ENCODE measurements around the gene SPTLC2. TPM values are rescaled to one million over a fixed set of nuclear protein-coding genes. Genes with fewer than 3 reads are reported as not detected.
A peak's percentile ranks its signal among the peaks of the same experiment; 100 is the strongest.

SPTLC2 gene
- total and polyA plus RNA-seq, 7 donors: 2.4 to 9.0 (median 5.8) TPM

DNA sequence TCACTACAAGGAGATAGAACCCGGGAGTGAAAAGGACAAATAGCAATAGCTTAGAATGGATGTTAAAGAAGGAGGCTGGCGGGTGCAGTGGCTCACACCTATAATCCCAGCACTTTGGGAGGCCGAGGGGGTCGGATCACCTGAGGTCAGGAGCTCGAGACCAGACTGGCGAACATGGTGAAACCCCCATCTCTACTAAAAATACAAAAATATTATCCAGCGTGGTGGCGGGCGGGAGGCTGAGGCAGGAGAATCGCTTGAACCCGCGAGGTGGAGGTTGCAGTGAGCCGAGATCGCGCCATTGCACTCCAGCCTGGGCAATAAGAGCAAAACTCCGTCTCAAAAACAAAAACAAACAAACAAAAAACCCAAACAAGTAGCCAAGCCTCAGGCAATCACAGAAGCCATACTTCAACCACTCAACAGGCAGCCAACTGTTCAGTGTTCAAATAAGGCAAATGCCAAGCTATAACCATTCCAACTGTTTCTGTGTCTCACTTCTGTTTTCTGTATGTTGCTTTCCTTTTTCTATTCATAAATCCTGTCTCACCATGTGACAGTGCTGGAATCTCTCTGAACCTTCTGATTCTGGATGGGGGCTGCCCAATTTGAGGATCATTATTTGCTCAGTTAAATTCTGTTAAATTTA lies 3.9 kb upstream of the SPTLC2 start:
- Histone ChIP-seq H3K4me3 (no peak overlapping the region), H3K4me1 (peaks cover 5% of the 10 kb centered on the region), H3K9me3 (no peaks in the 10 kb centered on the region), H3K27ac (no peak overlapping the region), H3K27me3 (ENCODE audit: insufficient read depth in 3 of 3, low read length in 2 of 3) (no peaks in the 10 kb centered on the region), H3K36me3 (ENCODE audit: insufficient read depth in 1 of 2, low read depth in 1 of 2) (no peaks in the 10 kb centered on the region)
- intact Hi-C loops (cut with DNase I): no loop called here
- 89 to 92% (median 91%) methylated on average over 16 of the region's 16 CpGs for whole genome bisulfite sequencing, 3 donors
- ATAC-seq (no peak), DNase-seq (no peak)
- TF ChIP-seq, protein P1, sequence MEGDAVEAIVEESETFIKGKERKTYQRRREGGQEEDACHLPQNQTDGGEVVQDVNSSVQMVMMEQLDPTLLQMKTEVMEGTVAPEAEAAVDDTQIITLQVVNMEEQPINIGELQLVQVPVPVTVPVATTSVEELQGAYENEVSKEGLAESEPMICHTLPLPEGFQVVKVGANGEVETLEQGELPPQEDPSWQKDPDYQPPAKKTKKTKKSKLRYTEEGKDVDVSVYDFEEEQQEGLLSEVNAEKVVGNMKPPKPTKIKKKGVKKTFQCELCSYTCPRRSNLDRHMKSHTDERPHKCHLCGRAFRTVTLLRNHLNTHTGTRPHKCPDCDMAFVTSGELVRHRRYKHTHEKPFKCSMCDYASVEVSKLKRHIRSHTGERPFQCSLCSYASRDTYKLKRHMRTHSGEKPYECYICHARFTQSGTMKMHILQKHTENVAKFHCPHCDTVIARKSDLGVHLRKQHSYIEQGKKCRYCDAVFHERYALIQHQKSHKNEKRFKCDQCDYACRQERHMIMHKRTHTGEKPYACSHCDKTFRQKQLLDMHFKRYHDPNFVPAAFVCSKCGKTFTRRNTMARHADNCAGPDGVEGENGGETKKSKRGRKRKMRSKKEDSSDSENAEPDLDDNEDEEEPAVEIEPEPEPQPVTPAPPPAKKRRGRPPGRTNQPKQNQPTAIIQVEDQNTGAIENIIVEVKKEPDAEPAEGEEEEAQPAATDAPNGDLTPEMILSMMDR (IDR thresholded peaks at IDR 0.05): no peak

DNA sequence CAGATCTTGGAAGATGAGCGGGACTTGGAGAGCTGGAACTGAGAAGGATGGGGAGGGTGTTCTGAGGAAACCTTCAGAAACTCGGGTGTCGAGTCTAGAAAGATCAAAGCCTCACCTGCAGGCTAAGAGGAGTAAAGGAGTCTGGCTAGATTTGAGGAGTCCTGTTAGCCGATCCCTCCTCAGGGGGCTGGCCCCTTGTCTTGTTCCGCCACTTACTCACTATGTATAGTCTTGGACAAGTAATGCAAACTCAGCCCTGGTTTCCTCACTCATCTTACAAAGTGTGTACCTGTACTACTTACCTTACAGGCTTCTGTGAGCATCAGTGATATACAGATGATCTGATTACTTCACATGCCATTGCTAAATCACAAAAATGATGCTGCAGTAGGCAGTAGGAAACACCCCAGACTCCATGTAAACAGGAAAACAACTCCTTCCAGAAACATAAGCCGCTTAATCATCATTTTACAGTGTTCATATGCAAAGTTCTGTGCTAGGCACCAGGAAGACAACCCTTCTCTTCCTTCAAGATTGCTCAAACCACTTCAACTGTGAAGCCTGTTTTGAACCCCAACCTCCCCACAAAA lies 2.0 kb upstream of the SPTLC2 start:
- Histone ChIP-seq H3K4me1 (peaks cover 9% of the 10 kb centered on the region), H3K36me3 (ENCODE audit: insufficient read depth in 1 of 2, low read depth in 1 of 2) (no peaks in the 10 kb centered on the region), H3K27me3 (ENCODE audit: insufficient read depth in 3 of 3, low read length in 2 of 3) (no peaks in the 10 kb centered on the region), H3K27ac (no peak overlapping the region), H3K4me3 (no peak overlapping the region), H3K9me3 (no peaks in the 10 kb centered on the region)
- intact Hi-C loops (cut with DNase I): no loop called here
- DNase-seq (no peak), ATAC-seq (no peak)
- 78 to 80% (median 78%) methylated on average over 6 of the region's 6 CpGs for whole genome bisulfite sequencing, 3 donors
- TF ChIP-seq, protein P1 (IDR thresholded peaks at IDR 0.05): no peak

DNA sequence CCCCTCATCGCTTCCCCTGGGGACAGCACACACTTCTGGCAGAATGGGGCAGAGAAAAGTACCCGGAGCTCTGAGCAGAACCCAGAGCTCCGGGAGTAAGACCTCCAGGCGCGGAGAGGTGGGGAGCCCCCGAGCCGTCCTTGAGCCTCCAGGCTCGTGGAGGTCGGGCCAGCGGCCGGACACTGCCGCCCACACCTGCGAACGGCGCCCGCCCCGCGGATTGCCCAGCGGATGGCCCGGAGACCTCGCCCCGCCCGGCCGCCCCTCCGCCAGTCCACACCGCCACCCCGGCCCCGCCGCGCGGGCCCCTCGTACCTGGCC lies 344 bp downstream of the SPTLC2 start:
- no peak for ATAC-seq
- WGBS, 3 donors: 0 to 3% (median 0%) methylated on average over 19 to 32 of the region's 32 CpGs
- Histone ChIP-seq H3K4me1 (peaks cover 9% of the 10 kb centered on the region), H3K9me3 (no peaks in the 10 kb centered on the region), H3K4me3 (peak overlapping the region; percentile 90), H3K27ac (peak overlapping the region; percentile 67), H3K27me3 (ENCODE audit: insufficient read depth in 3 of 3, low read length in 2 of 3) (no peaks in the 10 kb centered on the region), H3K36me3 (ENCODE audit: insufficient read depth in 1 of 2, low read depth in 1 of 2) (no peaks in the 10 kb centered on the region)
- no peak for DNase-seq
- intact Hi-C loops (cut with DNase I): no loop called here
- TF ChIP-seq, protein P1 (IDR thresholded peaks at IDR 0.05): no peak

DNA sequence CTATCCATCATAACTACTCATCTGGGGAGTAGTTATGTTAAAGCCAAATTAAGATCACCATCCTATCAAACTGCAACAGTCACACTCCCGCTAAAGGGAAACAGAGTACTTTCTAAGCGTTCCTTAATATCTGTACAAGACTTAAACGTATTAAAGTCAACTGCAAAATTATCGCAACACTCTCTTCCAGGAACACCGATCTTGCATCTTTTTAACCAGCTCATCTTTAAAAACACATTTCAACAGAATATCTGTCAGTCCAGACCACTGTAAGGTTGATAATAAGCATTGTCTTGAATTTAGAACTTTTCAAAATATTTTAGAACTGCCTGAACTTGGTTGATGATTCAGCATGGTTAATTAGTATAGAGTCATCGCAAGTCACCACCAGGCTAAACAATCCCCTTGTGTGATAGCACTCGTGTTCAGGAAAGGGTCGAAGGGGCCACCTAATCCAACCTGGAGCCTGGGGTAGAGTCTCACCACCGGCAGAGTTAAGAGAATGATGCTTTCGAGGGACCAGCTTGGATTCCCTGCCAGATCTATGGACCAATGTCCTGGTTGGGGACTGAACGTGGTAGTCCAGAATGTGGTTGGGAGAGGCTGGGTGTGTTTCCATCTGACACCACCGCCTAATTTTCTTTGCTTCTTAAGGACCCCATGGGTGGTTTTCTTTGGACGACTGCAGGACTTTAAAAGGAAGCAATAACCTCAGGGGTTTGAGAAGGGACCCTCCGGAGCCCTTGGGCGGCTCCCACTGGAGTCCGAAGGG lies 890 bp downstream of the SPTLC2 start:
- intact Hi-C loops (cut with DNase I): no loop called here
- H3K9me3 ChIP-seq: no peaks in the 10 kb centered on the region
- H3K4me1 ChIP-seq: peaks cover 9% of the 10 kb centered on the region
- no peak for ATAC-seq
- H3K36me3 ChIP-seq (ENCODE audit: insufficient read depth in 1 of 2, low read depth in 1 of 2): no peaks in the 10 kb centered on the region
- H3K27ac ChIP-seq: peak overlapping the region; percentile 67
- no peak for DNase-seq
- H3K4me3 ChIP-seq: peak overlapping the region; percentile 90
- TF ChIP-seq, protein P1 (IDR thresholded peaks at IDR 0.05): no peak
- H3K27me3 ChIP-seq (ENCODE audit: insufficient read depth in 3 of 3, low read length in 2 of 3): no peaks in the 10 kb centered on the region
- WGBS, 3 donors: 9 to 14% (median 10%) methylated on average over 16 of the region's 16 CpGs

Data from psoas muscle (tissue), 8 donors.